ENCODE measurements around the gene GRIN2D.

Gene GRIN2D

GRCh38 chr19:48395499-48395898 is 2.0 kb downstream of the GRIN2D start:
- TF ChIP-seq CTCF (IDR thresholded peaks at IDR 0.05), result no peak

- TF ChIP-seq CTCF (IDR thresholded peaks at IDR 0.05), result no peak
Measured at GRCh38 chr19:48396016-48396823, 2.8 kb downstream of the GRIN2D start.

GRCh38 chr19:48396824-48397176 is 3.3 kb downstream of the GRIN2D start:
- no peak for TF ChIP-seq CTCF (IDR thresholded peaks at IDR 0.05)

- TF ChIP-seq CTCF (IDR thresholded peaks at IDR 0.05), result no peak
Measured at GRCh38 chr19:48397263-48398101, 4.0 kb downstream of the GRIN2D start.

GRCh38 chr19:48398102-48398374 is 4.6 kb downstream of the GRIN2D start:
- TF ChIP-seq CTCF (IDR thresholded peaks at IDR 0.05), result no peak

- no peak for TF ChIP-seq CTCF (IDR thresholded peaks at IDR 0.05)
Measured at GRCh38 chr19:48398375-48399235, 5.1 kb downstream of the GRIN2D start.

GRCh38 chr19:48400018-48400742 is 6.7 kb downstream of the GRIN2D start:
- no peak for TF ChIP-seq CTCF (IDR thresholded peaks at IDR 0.05)
